Cardiac muscle cell (in vitro differentiated cells and primary cell): Measurements from ENCODE around the gene STX16. TPM values are rescaled to one million over a fixed set of nuclear protein-coding genes. Genes with fewer than 3 reads are reported as not detected.
A peak's percentile ranks its signal among the peaks of the same experiment; 100 is the strongest.

Source experiments
- DNase-seq, 2 donors: peaks; one replicate each; pipeline versions ENCODE4 v3.0.0 to v3.0.0-alpha.2; 2010 to 2017; ENCODE audit warnings: low read depth in 1 of 2, low spot score in 1 of 2
- H3K27ac ChIP-seq: fragments of 200-600 bp; sonication (generic); 2 replicates; pipeline ENCODE4 v1.5.1; 2016
- H3K27me3 ChIP-seq: fragments of 200-600 bp; sonication (generic); 2 replicates; pipeline ENCODE4 v1.6.0; 2016; ENCODE audit warnings: control low read depth
- H3K36me3 ChIP-seq: fragments of 200-600 bp; sonication (generic); 2 replicates; pipeline ENCODE4 v1.5.1; 2016; ENCODE audit warnings: control low read depth
- H3K4me1 ChIP-seq: fragments of 200-600 bp; sonication (generic); 2 replicates; pipeline ENCODE4 v1.8.1; 2017; ENCODE audit warnings: low read depth, mild to moderate bottlenecking, mixed run types
- H3K4me3 ChIP-seq: fragments of 200-600 bp; sonication (generic); 2 replicates; pipeline ENCODE4 v1.5.1; 2016; ENCODE audit warnings: mild to moderate bottlenecking
- H3K9me3 ChIP-seq: fragments of 200-600 bp; sonication (generic); 2 replicates; pipeline ENCODE4 v1.5.1; 2017; ENCODE audit warnings: low read depth, mild to moderate bottlenecking, control low read depth
- polyA plus RNA-seq: library from polyadenylated mRNA; unstranded; fragments of >200 nt; fragmentation: Nextera tagmentation; extraction: Ambion mirVana; gene quantifications from 2 replicates; pipeline ENCODE4 v1.2.1, GENCODE V29; 2016
- total RNA-seq: library from RNA; depleted of rRNA; stranded (reverse); fragments of >200 nt; gene quantifications from 2 replicates; pipeline ENCODE4 v1.2.3, GENCODE V29; 2016
- TF ChIP-seq, protein P1 (sequence below): IDR thresholded peaks from 2 replicates; pipeline ENCODE4 v1.5.1; 2012; ENCODE audit warnings: low read depth, mild to moderate bottlenecking, low read length

Gene STX16
- total and polyA plus RNA-seq, 2 experiments from 2014 or later, result 55.5 to 58.1 TPM

GRCh38 chr20:58661598-58662473 lies 10.8 kb downstream of the STX16 start:
- no peaks in the 10 kb centered on the region for H3K27me3 ChIP-seq
- no peaks in the 10 kb centered on the region for H3K36me3 ChIP-seq
- DNase-seq, result no peak
- H3K4me3 ChIP-seq, result no peak overlapping the region
- peak overlapping the region; percentile 17 for H3K27ac ChIP-seq
- TF ChIP-seq, protein P1, sequence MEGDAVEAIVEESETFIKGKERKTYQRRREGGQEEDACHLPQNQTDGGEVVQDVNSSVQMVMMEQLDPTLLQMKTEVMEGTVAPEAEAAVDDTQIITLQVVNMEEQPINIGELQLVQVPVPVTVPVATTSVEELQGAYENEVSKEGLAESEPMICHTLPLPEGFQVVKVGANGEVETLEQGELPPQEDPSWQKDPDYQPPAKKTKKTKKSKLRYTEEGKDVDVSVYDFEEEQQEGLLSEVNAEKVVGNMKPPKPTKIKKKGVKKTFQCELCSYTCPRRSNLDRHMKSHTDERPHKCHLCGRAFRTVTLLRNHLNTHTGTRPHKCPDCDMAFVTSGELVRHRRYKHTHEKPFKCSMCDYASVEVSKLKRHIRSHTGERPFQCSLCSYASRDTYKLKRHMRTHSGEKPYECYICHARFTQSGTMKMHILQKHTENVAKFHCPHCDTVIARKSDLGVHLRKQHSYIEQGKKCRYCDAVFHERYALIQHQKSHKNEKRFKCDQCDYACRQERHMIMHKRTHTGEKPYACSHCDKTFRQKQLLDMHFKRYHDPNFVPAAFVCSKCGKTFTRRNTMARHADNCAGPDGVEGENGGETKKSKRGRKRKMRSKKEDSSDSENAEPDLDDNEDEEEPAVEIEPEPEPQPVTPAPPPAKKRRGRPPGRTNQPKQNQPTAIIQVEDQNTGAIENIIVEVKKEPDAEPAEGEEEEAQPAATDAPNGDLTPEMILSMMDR, result no peak
- peaks cover 33% of the 10 kb centered on the region for H3K4me1 ChIP-seq
- no peaks in the 10 kb centered on the region for H3K9me3 ChIP-seq

DNA sequence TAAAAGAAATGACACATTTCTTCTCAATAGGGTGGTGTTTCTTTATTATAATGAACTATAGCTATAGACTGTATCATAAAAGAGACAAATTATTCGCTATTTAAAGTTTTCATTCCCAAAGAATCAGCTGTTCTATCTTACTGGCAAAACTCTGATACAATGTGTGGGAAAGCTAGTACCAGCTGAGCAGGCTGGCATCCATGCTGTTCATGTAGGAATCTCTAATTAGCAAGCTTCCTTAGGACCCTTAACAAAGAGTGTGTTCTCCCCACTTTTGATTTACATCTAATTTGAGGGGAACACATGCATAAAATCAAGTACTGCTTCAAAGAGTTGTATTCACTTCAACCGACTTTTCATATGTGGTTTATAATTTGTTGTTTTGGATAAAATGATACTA lies 13.2 kb downstream of the STX16 start:
- TF ChIP-seq, protein P1, result no peak
- no peak for DNase-seq
- Histone ChIP-seq H3K9me3 (no peaks in the 10 kb centered on the region), H3K4me3 (no peak overlapping the region), H3K4me1 (peaks cover 13% of the 10 kb centered on the region), H3K27ac (no peak overlapping the region), H3K27me3 (no peaks in the 10 kb centered on the region), H3K36me3 (peaks cover 13% of the 10 kb centered on the region)

GRCh38 chr20:58664883-58665282 lies 13.8 kb downstream of the STX16 start:
- Histone ChIP-seq H3K9me3 (no peaks in the 10 kb centered on the region), H3K27me3 (no peaks in the 10 kb centered on the region), H3K4me1 (peaks cover 13% of the 10 kb centered on the region), H3K36me3 (peaks cover 19% of the 10 kb centered on the region), H3K4me3 (no peak overlapping the region), H3K27ac (no peak overlapping the region)
- no peak for DNase-seq
- TF ChIP-seq, protein P1, result no peak

DNA sequence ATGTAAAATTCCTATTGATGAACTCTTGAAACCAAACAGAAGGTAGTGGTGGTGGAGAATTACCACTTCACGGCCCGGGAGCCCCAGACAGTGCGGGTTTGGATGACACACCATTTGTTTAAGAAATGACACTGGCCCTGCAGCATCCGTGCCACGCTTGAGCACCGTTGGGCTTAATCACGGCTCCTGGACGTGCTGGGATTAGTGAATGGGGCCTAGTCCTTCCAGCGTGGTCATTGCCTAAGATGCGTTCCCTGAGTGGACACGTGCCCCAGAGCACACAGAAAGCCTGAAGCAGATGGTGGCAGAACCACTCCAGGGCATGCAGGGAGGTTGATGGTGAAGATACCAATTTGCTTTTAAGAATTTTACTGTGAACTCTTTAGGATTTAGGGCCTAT lies 14.5 kb downstream of the STX16 start:
- H3K36me3 ChIP-seq, result peaks cover 26% of the 10 kb centered on the region
- TF ChIP-seq, protein P1, result no peak
- H3K9me3 ChIP-seq, result no peaks in the 10 kb centered on the region
- no peaks in the 10 kb centered on the region for H3K27me3 ChIP-seq
- H3K4me3 ChIP-seq, result no peak overlapping the region
- peaks cover 8% of the 10 kb centered on the region for H3K4me1 ChIP-seq
- DNase-seq, result no peak
- no peak overlapping the region for H3K27ac ChIP-seq

DNA sequence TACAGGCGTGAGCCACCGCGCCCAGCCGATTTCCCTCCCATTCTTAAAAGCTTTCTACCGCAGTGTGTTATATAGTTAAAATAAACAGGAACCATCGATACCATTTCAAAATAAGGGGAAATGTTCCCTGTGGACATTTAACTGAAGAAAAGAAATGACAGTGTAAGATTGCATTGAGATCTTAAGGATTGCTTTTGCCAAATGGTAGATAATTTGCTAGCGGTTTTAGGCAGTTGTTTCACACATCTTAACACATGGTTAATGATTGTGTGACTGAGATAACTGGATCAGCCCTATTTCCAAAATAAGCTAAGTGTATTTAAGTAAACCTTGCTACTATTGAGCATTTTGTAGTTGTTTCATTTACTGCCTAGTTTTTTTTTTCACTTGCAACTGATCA lies 15.6 kb downstream of the STX16 start:
- Histone ChIP-seq H3K9me3 (no peaks in the 10 kb centered on the region), H3K4me3 (no peak overlapping the region), H3K4me1 (no peaks in the 10 kb centered on the region), H3K27ac (no peak overlapping the region), H3K27me3 (no peaks in the 10 kb centered on the region), H3K36me3 (peaks cover 32% of the 10 kb centered on the region)
- TF ChIP-seq, protein P1, result no peak
- DNase-seq, result no peak
